MCF 10A (cell line): ENCODE data around the gene COX7A2L. TPM values are rescaled to one million over a fixed set of nuclear protein-coding genes. Genes with fewer than 3 reads are reported as not detected.

ENCODE experiments used
- BruUV-seq: library from RNA; stranded (reverse); fragments of 400-500 nt; replicated peaks from 2 replicates; lab custom pipeline; 2021; lab: Mats Ljungman, UMichigan
- CTCF ChIA-PET: fragments of 300-600 bp; sonication (Branson Sonifier 250); formaldehyde crosslinking; extraction: SDS; loops from one replicate; lab custom pipeline; 2021; ENCODE audit warnings: antibody characterized with exemption, inconsistent platforms; lab: Yijun Ruan, JAX
- POLR2A ChIA-PET: fragments of 300-600, 350-650 bp; sonication (Branson Sonifier 250); formaldehyde crosslinking; extraction: SDS; loops from one replicate; lab custom pipeline; 2020; ENCODE audit warnings: antibody characterized with exemption, inconsistent platforms; lab: Yijun Ruan, JAX
- DNase-seq: peaks from one replicate; pipeline ENCODE4 v3.0.0-alpha.2; 2018; ENCODE audit not compliant: unreplicated experiment
- H3K27ac Mint-ChIP-seq: one replicate; pipeline ENCODE4 v1.8.0; 2022; ENCODE audit warnings: mild to moderate bottlenecking, low read depth, mixed read lengths; ENCODE audit not compliant: unreplicated experiment
- H3K27me3 Mint-ChIP-seq: one replicate; pipeline ENCODE4 v1.8.0; 2022; ENCODE audit warnings: mixed read lengths; ENCODE audit not compliant: insufficient read depth, unreplicated experiment
- H3K36me3 Mint-ChIP-seq: one replicate; pipeline ENCODE4 v1.8.0; 2022; ENCODE audit warnings: mild to moderate bottlenecking, moderate library complexity, mixed read lengths; ENCODE audit not compliant: insufficient read depth, unreplicated experiment
- H3K4me1 Mint-ChIP-seq: one replicate; pipeline ENCODE4 v1.8.0; 2022; ENCODE audit warnings: mixed read lengths; ENCODE audit not compliant: insufficient read depth, unreplicated experiment
- H3K4me3 Mint-ChIP-seq: one replicate; pipeline ENCODE4 v1.8.0; 2022; ENCODE audit warnings: mild to moderate bottlenecking, moderate library complexity, mixed read lengths; ENCODE audit not compliant: unreplicated experiment
- H3K9me3 Mint-ChIP-seq: one replicate; pipeline ENCODE4 v1.8.0; 2022; ENCODE audit warnings: mixed read lengths; ENCODE audit not compliant: unreplicated experiment
- CTCF ChIP-seq: fragments of 200-600 bp; IDR thresholded peaks from one replicate; pipeline ENCODE4 v1.8.0; 2022; ENCODE audit warnings: antibody characterized with exemption, mild to moderate bottlenecking; ENCODE audit not compliant: unreplicated experiment
- intact Hi-C: fragments of 100-400 bp; cut with micrococcal nuclease; formaldehyde crosslinking; loops from 2 replicates; pipeline ENCODE4 v1.14.1; 2022
- total RNA-seq: library from RNA; stranded (reverse); gene quantifications from 2 replicates; pipeline ENCODE4 v1.2.3, GENCODE V29; 2022

Gene COX7A2L
- total RNA-seq, 1 experiment from 2014 or later: 190 TPM

GRCh38 chr2:42319265-42319664 is 41.8 kb downstream of the COX7A2L start:
- intact Hi-C loops: no loop called here
- ChIA-PET POLR2A (no interaction called here), CTCF (interaction anchor here (0.7 to 1.2 kb wide), 3 partner anchors 10 to 1299 kb away, joined by 3 to 6 read pairs (median 3); no protein-coding TSS in a partner anchor)
- Mint-ChIP-seq H3K9me3 (no peaks in the 10 kb centered on the region), H3K4me1 (peaks cover 10% of the 10 kb centered on the region), H3K27me3 (no peaks in the 10 kb centered on the region), H3K36me3 (peaks cover 22% of the 10 kb centered on the region), H3K4me3 (no peak overlapping the region), H3K27ac (no peak overlapping the region)
- no peak for TF ChIP-seq CTCF
- no TSS peak for BruUV-seq
- no peak for DNase-seq

GRCh38 chr2:42317945-42318344 is 43.1 kb downstream of the COX7A2L start:
- H3K27me3 Mint-ChIP-seq: no peaks in the 10 kb centered on the region
- H3K36me3 Mint-ChIP-seq: peaks cover 21% of the 10 kb centered on the region
- BruUV-seq: no TSS peak
- POLR2A ChIA-PET: no interaction called here
- CTCF ChIA-PET: interaction anchor here (0.6 to 2.1 kb wide), 2 partner anchors 11 to 37 kb away, joined by 3 to 8 read pairs; no protein-coding TSS in a partner anchor
- intact Hi-C loops: no loop called here
- no peak overlapping the region for H3K27ac Mint-ChIP-seq
- no peak overlapping the region for H3K4me3 Mint-ChIP-seq
- no peak for DNase-seq
- TF ChIP-seq CTCF: no peak
- no peaks in the 10 kb centered on the region for H3K9me3 Mint-ChIP-seq
- H3K4me1 Mint-ChIP-seq: peaks cover 10% of the 10 kb centered on the region

- H3K4me3 Mint-ChIP-seq: no peak overlapping the region
- intact Hi-C loops: no loop called here
- CTCF ChIA-PET: interaction anchor here (0.6 to 2.1 kb wide), 2 partner anchors 11 to 36 kb away, joined by 3 to 8 read pairs; no protein-coding TSS in a partner anchor
- H3K4me1 Mint-ChIP-seq: peaks cover 10% of the 10 kb centered on the region
- H3K27ac Mint-ChIP-seq: no peak overlapping the region
- POLR2A ChIA-PET: no interaction called here
- no peak for TF ChIP-seq CTCF
- H3K36me3 Mint-ChIP-seq: peaks cover 21% of the 10 kb centered on the region
- BruUV-seq: no TSS peak
- H3K27me3 Mint-ChIP-seq: no peaks in the 10 kb centered on the region
- H3K9me3 Mint-ChIP-seq: no peaks in the 10 kb centered on the region
- no peak for DNase-seq
Measured at GRCh38 chr2:42317486-42317885, 43.5 kb downstream of the COX7A2L start.

- CTCF ChIA-PET: interaction anchor here (2.1 kb wide), 1 partner anchor 12 kb away, joined by 8 read pairs; no protein-coding TSS in a partner anchor
- DNase-seq: no peak
- POLR2A ChIA-PET: interaction anchor here (1.3 kb wide), 1 partner anchor 11 kb away, joined by 3 read pairs; no protein-coding TSS in a partner anchor
Measured at GRCh38 chr2:42316910-42317309, 44.1 kb downstream of the COX7A2L start.

More at GRCh38 chr2:42316910-42317309, 44.1 kb downstream of the COX7A2L start:
- Mint-ChIP-seq H3K27me3 (no peaks in the 10 kb centered on the region), H3K27ac (no peak overlapping the region), H3K9me3 (no peaks in the 10 kb centered on the region), H3K4me1 (peaks cover 10% of the 10 kb centered on the region), H3K4me3 (no peak overlapping the region), H3K36me3 (peaks cover 21% of the 10 kb centered on the region)
- no TSS peak for BruUV-seq
- intact Hi-C loops: no loop called here
- no peak for TF ChIP-seq CTCF
